ENCODE measurements around the gene SLC22A16.

Gene SLC22A16

DNA sequence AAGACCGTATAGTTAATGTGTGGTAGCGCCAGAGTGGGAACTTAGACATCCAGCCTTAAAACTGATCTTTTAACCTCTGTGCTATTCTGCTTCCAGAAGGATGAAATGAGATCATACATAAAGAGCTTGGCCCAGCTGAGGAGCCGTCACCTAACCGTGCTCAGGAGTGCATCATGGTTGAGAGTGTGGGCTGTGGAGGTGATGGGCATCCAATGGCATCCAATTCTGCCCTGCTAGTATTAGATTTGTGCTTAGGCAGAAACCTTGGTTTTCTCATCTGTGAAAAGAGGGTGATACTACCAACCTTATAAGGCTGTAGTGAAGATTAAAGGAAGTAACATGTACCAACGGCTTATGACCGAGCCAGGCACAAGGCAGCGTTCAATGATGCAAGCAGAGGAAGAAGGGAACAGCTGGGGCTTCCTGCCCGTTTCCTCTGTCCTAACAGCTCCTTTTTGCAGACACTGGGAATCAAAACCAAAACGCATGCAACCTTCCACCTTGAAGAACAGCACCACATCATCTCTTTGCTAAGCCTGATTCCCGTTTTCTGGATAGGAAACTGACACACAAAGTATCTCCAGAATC lies 1.3 kb downstream of the SLC22A16 start:
- Histone ChIP-seq H3K79me2 (ENCODE audit: insufficient read depth, low read length) (no peaks in the 10 kb centered on the region), H3K4me2 (ENCODE audit: low read length) (no peak overlapping the region), H3K9me2 (ENCODE audit: low read depth, low read length) (no peaks in the 10 kb centered on the region), H3K9ac (ENCODE audit: low read length) (no peak overlapping the region), H3K4me1 (ENCODE audit: insufficient read depth, low read length, severe bottlenecking) (no peaks in the 10 kb centered on the region), H3K4me3 (ENCODE audit: low read depth, low read length, poor library complexity, severe bottlenecking) (no peak overlapping the region), H4K20me1 (ENCODE audit: insufficient read depth, low read length) (no peaks in the 10 kb centered on the region), H3K9me3 (ENCODE audit: low read length) (no peaks in the 10 kb centered on the region), H3F3A (ENCODE audit: insufficient read depth, low read length) (no peaks in the 10 kb centered on the region), H2AFZ (ENCODE audit: low read length) (no peak overlapping the region), H3K36me3 (ENCODE audit: insufficient read depth, low read length) (no peaks in the 10 kb centered on the region), H3K27me3 (ENCODE audit: insufficient read depth, low read length) (no peaks in the 10 kb centered on the region), H3K27ac (ENCODE audit: low read depth, low read length, poor library complexity, severe bottlenecking) (no peak overlapping the region)
- TF ChIP-seq, protein P1, sequence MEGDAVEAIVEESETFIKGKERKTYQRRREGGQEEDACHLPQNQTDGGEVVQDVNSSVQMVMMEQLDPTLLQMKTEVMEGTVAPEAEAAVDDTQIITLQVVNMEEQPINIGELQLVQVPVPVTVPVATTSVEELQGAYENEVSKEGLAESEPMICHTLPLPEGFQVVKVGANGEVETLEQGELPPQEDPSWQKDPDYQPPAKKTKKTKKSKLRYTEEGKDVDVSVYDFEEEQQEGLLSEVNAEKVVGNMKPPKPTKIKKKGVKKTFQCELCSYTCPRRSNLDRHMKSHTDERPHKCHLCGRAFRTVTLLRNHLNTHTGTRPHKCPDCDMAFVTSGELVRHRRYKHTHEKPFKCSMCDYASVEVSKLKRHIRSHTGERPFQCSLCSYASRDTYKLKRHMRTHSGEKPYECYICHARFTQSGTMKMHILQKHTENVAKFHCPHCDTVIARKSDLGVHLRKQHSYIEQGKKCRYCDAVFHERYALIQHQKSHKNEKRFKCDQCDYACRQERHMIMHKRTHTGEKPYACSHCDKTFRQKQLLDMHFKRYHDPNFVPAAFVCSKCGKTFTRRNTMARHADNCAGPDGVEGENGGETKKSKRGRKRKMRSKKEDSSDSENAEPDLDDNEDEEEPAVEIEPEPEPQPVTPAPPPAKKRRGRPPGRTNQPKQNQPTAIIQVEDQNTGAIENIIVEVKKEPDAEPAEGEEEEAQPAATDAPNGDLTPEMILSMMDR (IDR thresholded peaks at IDR 0.05; ENCODE audit: low read length) = no peak
- TF ChIP-seq EZH2 (IDR thresholded peaks at IDR 0.05; ENCODE audit: borderline replicate concordance, low read length) = no peak

GRCh38 chr6:110474500-110474899 lies 1.9 kb downstream of the SLC22A16 start:
- H3K9me3 ChIP-seq (ENCODE audit: low read length) = no peaks in the 10 kb centered on the region
- no peaks in the 10 kb centered on the region for H3K4me1 ChIP-seq (ENCODE audit: insufficient read depth, low read length, severe bottlenecking)
- TF ChIP-seq EZH2 (IDR thresholded peaks at IDR 0.05; ENCODE audit: borderline replicate concordance, low read length) = no peak
- TF ChIP-seq, protein P1 (IDR thresholded peaks at IDR 0.05; ENCODE audit: low read length) = no peak
- no peak overlapping the region for H2AFZ ChIP-seq (ENCODE audit: low read length)
- H3K4me2 ChIP-seq (ENCODE audit: low read length) = no peak overlapping the region
- H3K27me3 ChIP-seq (ENCODE audit: insufficient read depth, low read length) = no peaks in the 10 kb centered on the region
- H4K20me1 ChIP-seq (ENCODE audit: insufficient read depth, low read length) = no peaks in the 10 kb centered on the region
- H3K9ac ChIP-seq (ENCODE audit: low read length) = no peak overlapping the region
- no peak overlapping the region for H3K4me3 ChIP-seq (ENCODE audit: low read depth, low read length, poor library complexity, severe bottlenecking)
- H3K27ac ChIP-seq (ENCODE audit: low read depth, low read length, poor library complexity, severe bottlenecking) = no peak overlapping the region
- H3K9me2 ChIP-seq (ENCODE audit: low read depth, low read length) = no peaks in the 10 kb centered on the region
- H3K79me2 ChIP-seq (ENCODE audit: insufficient read depth, low read length) = no peaks in the 10 kb centered on the region
- H3F3A ChIP-seq (ENCODE audit: insufficient read depth, low read length) = no peaks in the 10 kb centered on the region
- H3K36me3 ChIP-seq (ENCODE audit: insufficient read depth, low read length) = no peaks in the 10 kb centered on the region

GRCh38 chr6:110472739-110473138 lies 3.7 kb downstream of the SLC22A16 start:
- no peaks in the 10 kb centered on the region for H3F3A ChIP-seq (ENCODE audit: insufficient read depth, low read length)
- H2AFZ ChIP-seq (ENCODE audit: low read length) = no peak overlapping the region
- H4K20me1 ChIP-seq (ENCODE audit: insufficient read depth, low read length) = no peaks in the 10 kb centered on the region
- no peak overlapping the region for H3K4me3 ChIP-seq (ENCODE audit: low read depth, low read length, poor library complexity, severe bottlenecking)
- H3K4me1 ChIP-seq (ENCODE audit: insufficient read depth, low read length, severe bottlenecking) = no peaks in the 10 kb centered on the region
- H3K27ac ChIP-seq (ENCODE audit: low read depth, low read length, poor library complexity, severe bottlenecking) = no peak overlapping the region
- no peaks in the 10 kb centered on the region for H3K27me3 ChIP-seq (ENCODE audit: insufficient read depth, low read length)
- no peaks in the 10 kb centered on the region for H3K9me2 ChIP-seq (ENCODE audit: low read depth, low read length)
- no peaks in the 10 kb centered on the region for H3K9me3 ChIP-seq (ENCODE audit: low read length)
- TF ChIP-seq EZH2 (IDR thresholded peaks at IDR 0.05; ENCODE audit: borderline replicate concordance, low read length) = no peak
- H3K9ac ChIP-seq (ENCODE audit: low read length) = no peak overlapping the region
- H3K36me3 ChIP-seq (ENCODE audit: insufficient read depth, low read length) = no peaks in the 10 kb centered on the region
- no peaks in the 10 kb centered on the region for H3K79me2 ChIP-seq (ENCODE audit: insufficient read depth, low read length)
- H3K4me2 ChIP-seq (ENCODE audit: low read length) = no peak overlapping the region

DNA sequence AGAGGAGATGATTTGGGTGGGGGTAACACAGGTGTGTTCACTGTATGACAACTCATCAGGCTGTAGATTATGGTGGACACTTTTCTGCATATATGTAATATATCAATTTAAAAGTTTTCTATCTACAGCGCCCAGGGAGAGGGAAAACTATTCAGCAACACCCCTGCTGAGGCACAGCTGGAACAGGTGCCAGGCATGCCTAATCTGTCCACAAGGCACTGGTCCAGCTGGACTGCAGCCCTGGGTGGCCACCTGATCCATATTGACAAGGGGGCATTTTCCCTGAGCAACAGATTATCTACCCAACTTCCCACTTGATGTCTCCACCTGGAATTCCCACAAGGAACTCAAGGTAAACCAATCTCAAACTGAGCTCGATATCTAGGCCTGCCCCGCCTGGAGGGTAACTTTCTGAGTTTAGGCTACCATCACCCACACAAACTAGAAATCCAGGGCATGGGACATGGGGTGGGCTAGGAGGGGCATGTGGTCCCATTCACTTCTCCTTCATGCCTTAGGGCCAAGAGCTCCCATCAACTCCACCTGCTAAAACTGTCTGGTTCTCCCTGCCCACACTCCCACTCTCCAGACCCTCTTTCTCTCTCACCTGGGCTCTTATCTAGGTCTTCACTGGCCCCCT lies 4.6 kb downstream of the SLC22A16 start:
- Histone ChIP-seq H3F3A (ENCODE audit: insufficient read depth, low read length) (no peaks in the 10 kb centered on the region), H3K27ac (ENCODE audit: low read depth, low read length, poor library complexity, severe bottlenecking) (no peak overlapping the region), H3K27me3 (ENCODE audit: insufficient read depth, low read length) (no peaks in the 10 kb centered on the region), H3K4me2 (ENCODE audit: low read length) (no peak overlapping the region), H4K20me1 (ENCODE audit: insufficient read depth, low read length) (no peaks in the 10 kb centered on the region), H2AFZ (ENCODE audit: low read length) (no peak overlapping the region), H3K9ac (ENCODE audit: low read length) (no peak overlapping the region), H3K36me3 (ENCODE audit: insufficient read depth, low read length) (no peaks in the 10 kb centered on the region), H3K4me1 (ENCODE audit: insufficient read depth, low read length, severe bottlenecking) (no peaks in the 10 kb centered on the region), H3K9me2 (ENCODE audit: low read depth, low read length) (no peaks in the 10 kb centered on the region), H3K4me3 (ENCODE audit: low read depth, low read length, poor library complexity, severe bottlenecking) (no peak overlapping the region), H3K9me3 (ENCODE audit: low read length) (no peaks in the 10 kb centered on the region), H3K79me2 (ENCODE audit: insufficient read depth, low read length) (no peaks in the 10 kb centered on the region)
- TF ChIP-seq, protein P1 (IDR thresholded peaks at IDR 0.05; ENCODE audit: low read length) = no peak
- TF ChIP-seq EZH2 (IDR thresholded peaks at IDR 0.05; ENCODE audit: borderline replicate concordance, low read length) = no peak
